Measurements from ENCODE around the gene IRX4.

GRCh38 chr5:1877103-1878049, 5.3 kb downstream of the IRX4 start:
- TF ChIP-seq CTCF (IDR thresholded peaks at IDR 0.05) (no peak), POLR2A (IDR thresholded peaks at IDR 0.05) (no peak)

Measured in adrenal gland (tissue), 5 donors.